Gastrocnemius medialis (tissue), 4 donors: ENCODE results near the gene RGMB.

Experiments
- CTCF ChIP-seq, 5 experiments: fragments of 450-650 bp in 3 of 5; fragments of 200-600 bp in 2 of 5; sonication (generic) in 2 of 5; IDR thresholded peaks in 4 of 5; conservative IDR thresholded peaks in 1 of 5; 1 replicate in 4 of 5; 2 replicates in 1 of 5; pipeline ENCODE4 v1.5.1; 2016 to 2019; ENCODE audit warnings: antibody characterized with exemption in 5 of 5, mild to moderate bottlenecking in 3 of 5, moderate library complexity in 3 of 5
- POLR2A ChIP-seq, 2 donors: fragments of 450-650 bp; IDR thresholded peaks; one replicate each; pipeline ENCODE4 v1.6.1; 2017; ENCODE audit warnings: antibody characterized with exemption in 2 of 2, mild to moderate bottlenecking in 2 of 2, moderate library complexity in 2 of 2

DNA sequence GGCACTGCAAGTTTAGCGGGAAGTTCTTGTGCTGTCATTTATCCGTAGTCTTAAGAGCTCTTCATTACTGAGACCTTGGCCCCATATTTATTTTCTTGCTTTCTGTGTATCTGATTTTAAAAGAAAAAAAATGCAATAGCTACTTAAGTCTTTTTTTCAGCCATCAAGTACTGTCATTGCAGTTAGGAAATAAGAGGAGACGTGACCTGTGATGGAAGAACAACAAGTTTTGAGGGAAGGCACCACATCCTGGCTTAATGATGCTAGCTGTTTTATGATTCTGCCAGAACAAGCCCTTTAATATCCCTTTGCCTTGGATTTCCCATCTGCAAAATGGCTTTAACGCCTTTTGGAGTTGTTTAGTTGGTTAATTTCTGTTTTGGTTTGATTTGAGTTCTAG is 3.8 kb downstream of the RGMB start:
- TF ChIP-seq CTCF (IDR thresholded peaks at IDR 0.05 in 4 of 5, conservative IDR thresholded peaks at IDR 0.05 in 1 of 5) (no peak), POLR2A (IDR thresholded peaks at IDR 0.05) (no peak)
